Vagina (tissue), 2 donors: ENCODE measurements around the gene MMRN2.

Experiments
- POLR2A ChIP-seq, 2 donors: fragments of 450-650 bp; IDR thresholded peaks; one replicate each; pipeline ENCODE4 v1.6.1; 2017; ENCODE audit warnings: antibody characterized with exemption in 2 of 2, mild to moderate bottlenecking in 2 of 2, moderate library complexity in 2 of 2
- POLR2AphosphoS5 ChIP-seq, 2 donors: sonication (generic); formaldehyde crosslinking; IDR thresholded peaks; one replicate each; pipeline ENCODE4 v1.9.0; 2017; ENCODE audit warnings: antibody characterized with exemption in 2 of 2, mild to moderate bottlenecking in 2 of 2, low read depth in 1 of 2; ENCODE audit not compliant: insufficient read depth in 1 of 2
- TF ChIP-seq, protein P1 (sequence below), 3 experiments: fragments of 450-650 bp in 2 of 3; fragments of 200-600 bp in 1 of 3; sonication (generic) in 1 of 3; IDR thresholded peaks; one replicate each; pipeline ENCODE4 v1.5.1; 2017 to 2019; ENCODE audit warnings: antibody characterized with exemption in 3 of 3, mild to moderate bottlenecking in 2 of 3, moderate library complexity in 2 of 3

DNA sequence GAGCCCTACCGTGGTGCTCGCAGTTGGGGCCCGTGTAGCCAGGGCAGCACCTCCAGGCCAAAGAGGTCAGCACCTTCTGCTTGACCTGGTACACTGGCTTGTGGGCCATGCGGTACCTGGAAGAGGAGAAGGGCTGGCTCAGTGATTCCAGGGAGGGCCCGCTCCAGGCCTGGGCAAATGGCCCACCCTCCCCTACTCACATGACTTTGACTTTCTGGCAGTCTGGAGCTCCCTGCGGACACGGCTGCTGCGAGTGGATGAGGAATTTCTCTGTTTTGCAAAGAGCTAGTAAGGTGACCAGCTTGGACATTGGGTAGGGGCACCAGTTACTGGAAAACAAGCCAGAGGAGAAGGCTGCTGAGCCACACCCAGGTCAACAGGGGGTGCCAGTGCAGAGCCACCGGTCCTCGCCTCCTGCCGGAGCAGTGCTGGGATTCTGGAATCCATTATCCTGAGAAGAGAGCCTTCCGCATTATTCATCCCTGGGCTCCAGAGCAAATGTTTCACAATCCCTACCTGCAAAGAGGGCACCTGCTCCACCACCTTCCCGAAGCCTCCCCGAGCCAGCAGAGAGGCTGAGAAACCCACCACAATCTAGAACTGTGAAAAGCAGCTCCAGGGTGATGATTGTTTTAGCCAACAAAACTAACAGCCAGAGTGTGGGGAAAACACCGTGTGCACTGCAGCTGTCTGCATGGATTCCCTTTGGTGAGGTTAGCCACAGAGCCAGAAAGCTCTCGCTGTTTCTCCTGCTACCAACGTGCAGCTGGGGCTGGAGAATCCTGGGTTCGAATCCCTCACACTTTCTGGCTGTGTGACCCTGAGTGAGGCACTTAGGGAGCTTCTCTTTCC is 11.8 kb downstream of the MMRN2 start:
- TF ChIP-seq, protein P1, sequence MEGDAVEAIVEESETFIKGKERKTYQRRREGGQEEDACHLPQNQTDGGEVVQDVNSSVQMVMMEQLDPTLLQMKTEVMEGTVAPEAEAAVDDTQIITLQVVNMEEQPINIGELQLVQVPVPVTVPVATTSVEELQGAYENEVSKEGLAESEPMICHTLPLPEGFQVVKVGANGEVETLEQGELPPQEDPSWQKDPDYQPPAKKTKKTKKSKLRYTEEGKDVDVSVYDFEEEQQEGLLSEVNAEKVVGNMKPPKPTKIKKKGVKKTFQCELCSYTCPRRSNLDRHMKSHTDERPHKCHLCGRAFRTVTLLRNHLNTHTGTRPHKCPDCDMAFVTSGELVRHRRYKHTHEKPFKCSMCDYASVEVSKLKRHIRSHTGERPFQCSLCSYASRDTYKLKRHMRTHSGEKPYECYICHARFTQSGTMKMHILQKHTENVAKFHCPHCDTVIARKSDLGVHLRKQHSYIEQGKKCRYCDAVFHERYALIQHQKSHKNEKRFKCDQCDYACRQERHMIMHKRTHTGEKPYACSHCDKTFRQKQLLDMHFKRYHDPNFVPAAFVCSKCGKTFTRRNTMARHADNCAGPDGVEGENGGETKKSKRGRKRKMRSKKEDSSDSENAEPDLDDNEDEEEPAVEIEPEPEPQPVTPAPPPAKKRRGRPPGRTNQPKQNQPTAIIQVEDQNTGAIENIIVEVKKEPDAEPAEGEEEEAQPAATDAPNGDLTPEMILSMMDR (IDR thresholded peaks at IDR 0.05): no peak
- TF ChIP-seq POLR2A (IDR thresholded peaks at IDR 0.05): no peak
- no peak for TF ChIP-seq POLR2AphosphoS5 (IDR thresholded peaks at IDR 0.05; ENCODE audit: insufficient read depth in 1 of 2, low read depth in 1 of 2)
